WTC11 (cell line): Measurements from ENCODE around the gene CBFA2T3. TPM values are rescaled to one million over a fixed set of nuclear protein-coding genes. Genes with fewer than 3 reads are reported as not detected.

Source experiments
- ATAC-seq: fragments of 200-7000 bp; cut with Tn5 transposase; 2 replicates; pipeline ENCODE4 v1.10.0; 2021; ENCODE audit warnings: mild to moderate bottlenecking, moderate library complexity
- CTCF ChIA-PET: fragments of 300-600 bp; sonication (Branson Sonifier 250); formaldehyde crosslinking; loops from one replicate; lab custom pipeline; 2021; ENCODE audit warnings: antibody characterized with exemption; lab: Charles Lee
- POLR2A ChIA-PET: fragments of 350-600 bp; sonication (Branson Sonifier 250); formaldehyde crosslinking; loops from one replicate; lab custom pipeline; 2021; ENCODE audit warnings: antibody characterized with exemption; lab: Charles Lee
- DNase-seq: peaks from one replicate; pipeline ENCODE4 v3.0.0; 2021; ENCODE audit warnings: low spot score
- H3K27ac Mint-ChIP-seq: 2 replicates; pipeline ENCODE4 v1.8.0; 2021; ENCODE audit warnings: mixed read lengths
- H3K27me3 Mint-ChIP-seq: 2 replicates; pipeline ENCODE4 v1.8.0; 2021; ENCODE audit warnings: low read depth, mild to moderate bottlenecking, moderate library complexity, mixed read lengths
- H3K36me3 Mint-ChIP-seq: 2 replicates; pipeline ENCODE4 v1.8.0; 2021; ENCODE audit warnings: mixed read lengths
- H3K4me1 Mint-ChIP-seq: 2 replicates; pipeline ENCODE4 v1.8.0; 2022; ENCODE audit warnings: mixed read lengths
- H3K4me3 Mint-ChIP-seq: 2 replicates; pipeline ENCODE4 v1.8.0; 2021; ENCODE audit warnings: mild to moderate bottlenecking, moderate library complexity, mixed read lengths
- H3K9me3 Mint-ChIP-seq: 2 replicates; pipeline ENCODE4 v1.8.0; 2021; ENCODE audit warnings: mixed read lengths
- CREB1 ChIP-seq: sonication (generic); formaldehyde crosslinking; IDR thresholded peaks from 2 replicates; pipeline ENCODE4 v1.8.0; 2023; ENCODE audit warnings: mild to moderate bottlenecking, missing genetic modification reagents
- CREM ChIP-seq: sonication (generic); formaldehyde crosslinking; IDR thresholded peaks from 2 replicates; pipeline ENCODE4 v1.8.1; 2022; ENCODE audit warnings: mild to moderate bottlenecking, missing genetic modification reagents, moderate library complexity
- ELF4 ChIP-seq: sonication (generic); formaldehyde crosslinking; IDR thresholded peaks from 2 replicates; pipeline ENCODE4 v1.8.1; 2022; ENCODE audit warnings: low read depth, mild to moderate bottlenecking, moderate library complexity, missing genetic modification reagents
- ESRRA ChIP-seq: sonication (generic); formaldehyde crosslinking; IDR thresholded peaks from 2 replicates; pipeline ENCODE4 v1.8.1; 2022; ENCODE audit warnings: mild to moderate bottlenecking, missing genetic modification reagents, borderline replicate concordance
- ETV6 ChIP-seq: sonication (generic); formaldehyde crosslinking; IDR thresholded peaks from 2 replicates; pipeline ENCODE4 v1.8.1; 2022; ENCODE audit warnings: mild to moderate bottlenecking, missing genetic modification reagents
- FOXK1 ChIP-seq: sonication (generic); formaldehyde crosslinking; IDR thresholded peaks from 2 replicates; pipeline ENCODE4 v1.8.0; 2022; ENCODE audit warnings: mild to moderate bottlenecking, moderate library complexity, missing genetic modification reagents
- GTF2I ChIP-seq: fragments of 250-450 bp; sonication (Bioruptor Pico); conservative IDR thresholded peaks from 2 replicates; pipeline ENCODE4 v1.4.0; 2021; ENCODE audit warnings: mild to moderate bottlenecking
- HMGA2 ChIP-seq: fragments of 250-450 bp; sonication (Bioruptor Pico); IDR thresholded peaks from 2 replicates; pipeline ENCODE4 v1.4.0; 2021; ENCODE audit warnings: mild to moderate bottlenecking, moderate library complexity
- MYBL2 ChIP-seq: sonication (generic); formaldehyde crosslinking; IDR thresholded peaks from 2 replicates; pipeline ENCODE4 v1.8.1; 2023; ENCODE audit warnings: mild to moderate bottlenecking, moderate library complexity, missing genetic modification reagents
- NFATC4 ChIP-seq: fragments of 250-450 bp; sonication (Bioruptor Pico); IDR thresholded peaks from 2 replicates; pipeline ENCODE4 v1.9.0; 2021; ENCODE audit warnings: mild to moderate bottlenecking
- NR2C2 ChIP-seq: sonication (generic); formaldehyde crosslinking; IDR thresholded peaks from 2 replicates; pipeline ENCODE4 v1.8.0; 2022; ENCODE audit warnings: mild to moderate bottlenecking, missing genetic modification reagents
- OVOL2 ChIP-seq: fragments of 250-450 bp; sonication (Bioruptor Pico); IDR thresholded peaks from 2 replicates; pipeline ENCODE4 v1.9.0; 2021; ENCODE audit warnings: mild to moderate bottlenecking, borderline replicate concordance
- SMAD3 ChIP-seq: sonication (generic); formaldehyde crosslinking; IDR thresholded peaks from 2 replicates; pipeline ENCODE4 v1.8.0; 2022; ENCODE audit warnings: missing genetic modification reagents, mild to moderate bottlenecking, borderline replicate concordance
- SMAD4 ChIP-seq: sonication (generic); formaldehyde crosslinking; IDR thresholded peaks from 2 replicates; pipeline ENCODE4 v1.8.0; 2022; ENCODE audit warnings: mild to moderate bottlenecking, missing genetic modification reagents
- SP1 ChIP-seq: sonication (generic); formaldehyde crosslinking; conservative IDR thresholded peaks from 2 replicates; pipeline ENCODE4 v1.8.1; 2022; ENCODE audit warnings: missing genetic modification reagents
- TEAD1 ChIP-seq: sonication (generic); formaldehyde crosslinking; IDR thresholded peaks from 2 replicates; pipeline ENCODE4 v1.8.0; 2022; ENCODE audit warnings: mild to moderate bottlenecking, missing genetic modification reagents
- ZBTB21 ChIP-seq: sonication (generic); formaldehyde crosslinking; IDR thresholded peaks from 2 replicates; pipeline ENCODE4 v1.8.1; 2023; ENCODE audit warnings: mild to moderate bottlenecking, missing genetic modification reagents, borderline replicate concordance
- ZNF317 ChIP-seq: sonication (generic); formaldehyde crosslinking; IDR thresholded peaks from 2 replicates; pipeline ENCODE4 v1.8.1; 2023; ENCODE audit warnings: low read depth, mild to moderate bottlenecking, moderate library complexity, missing genetic modification reagents, borderline replicate concordance
- ZNF512 ChIP-seq: sonication (generic); formaldehyde crosslinking; IDR thresholded peaks from 2 replicates; pipeline ENCODE4 v1.8.1; 2022; ENCODE audit warnings: missing genetic modification reagents, borderline replicate concordance
- total RNA-seq: library from RNA; stranded (reverse); gene quantifications from 3 replicates; pipeline ENCODE4 v1.2.3, GENCODE V29; 2021
- TF ChIP-seq, protein P1 (sequence below): sonication (generic); formaldehyde crosslinking; IDR thresholded peaks from 2 replicates; pipeline ENCODE4 v1.8.1; 2023; ENCODE audit warnings: mild to moderate bottlenecking, moderate library complexity, missing genetic modification reagents
- TF ChIP-seq, protein P2 (sequence below): sonication (generic); formaldehyde crosslinking; IDR thresholded peaks from 2 replicates; pipeline ENCODE4 v1.8.1; 2022; ENCODE audit warnings: mild to moderate bottlenecking, moderate library complexity, missing genetic modification reagents
- TF ChIP-seq, protein P3 (sequence below): fragments of 200-600 bp; IDR thresholded peaks from 2 replicates; pipeline ENCODE4 v1.8.0; 2022; ENCODE audit warnings: antibody characterized with exemption
- TF ChIP-seq, protein P4 (sequence below): sonication (generic); formaldehyde crosslinking; IDR thresholded peaks from 2 replicates; pipeline ENCODE4 v1.8.0; 2022; ENCODE audit warnings: mild to moderate bottlenecking, missing genetic modification reagents

Gene CBFA2T3
- total RNA-seq, 1 experiment from 2014 or later, result 2.6 TPM

DNA sequence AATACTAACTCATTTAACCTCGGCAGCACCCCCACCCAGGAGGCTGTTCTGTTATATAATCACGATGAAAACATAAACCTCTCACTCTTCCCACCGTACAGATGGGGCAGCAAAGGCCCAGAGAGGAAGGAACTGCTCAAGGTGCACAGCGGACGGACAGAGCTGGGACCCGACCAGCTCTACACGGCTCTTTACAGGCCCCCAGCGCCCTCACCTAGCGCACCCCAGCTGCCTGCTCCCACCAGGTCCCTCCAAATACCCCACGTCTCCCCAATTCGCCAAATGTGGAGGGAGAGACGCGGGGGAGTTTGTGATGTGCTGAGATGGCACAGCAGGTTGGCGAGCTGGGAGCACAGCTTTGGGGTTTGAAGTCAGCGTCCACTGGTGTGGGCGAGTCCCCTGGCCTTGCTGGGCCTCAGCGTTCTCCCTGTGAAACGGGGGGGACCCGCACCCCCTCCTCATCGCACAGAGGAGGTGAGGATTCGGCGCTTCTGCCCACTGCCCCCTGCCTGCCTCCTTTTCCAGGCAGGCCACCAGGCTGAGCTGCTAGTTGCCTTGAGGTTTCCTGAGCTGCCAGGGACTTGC lies 54.1 kb downstream of the CBFA2T3 start:
- POLR2A ChIA-PET, result interaction anchor here (0.6 to 1.1 kb wide), 2 partner anchors 111 to 336 kb away, joined by 3 to 8 read pairs; partner anchors contain the start of gene APRT
- CTCF ChIA-PET, result interaction anchor here (0.7 to 3.1 kb wide), 10 partner anchors 17 to 244 kb away, joined by 3 to 14 read pairs (median 4); no protein-coding TSS in a partner anchor

GRCh38 chr16:88922114-88922825 lies 54.7 kb downstream of the CBFA2T3 start:
- Mint-ChIP-seq H3K4me1 (peaks cover 24% of the 10 kb centered on the region), H3K27me3 (no peaks in the 10 kb centered on the region), H3K9me3 (no peaks in the 10 kb centered on the region), H3K4me3 (no peak overlapping the region), H3K27ac (no peak overlapping the region), H3K36me3 (no peaks in the 10 kb centered on the region)
- POLR2A ChIA-PET, result interaction anchor here (0.6 kb wide), 1 partner anchor 336 kb away, joined by 8 read pairs; no protein-coding TSS in a partner anchor
- CTCF ChIA-PET, result interaction anchor here (0.9 to 3.1 kb wide), 4 partner anchors 18 to 245 kb away, joined by 3 to 14 read pairs (median 4); no protein-coding TSS in a partner anchor
- TF ChIP-seq TEAD1 (no peak), ETV6 (CRISPR knock-in tag) (no peak)
- DNase-seq, result peak; percentile 58
- ATAC-seq, result peak; percentile 65

More for the DNA sequence above, 54.1 kb downstream of the CBFA2T3 start:
- DNase-seq (no peak), ATAC-seq (no peak)
- peaks cover 20% of the 10 kb centered on the region for H3K4me1 Mint-ChIP-seq
- H3K27ac Mint-ChIP-seq, result no peak overlapping the region
- H3K9me3 Mint-ChIP-seq, result no peaks in the 10 kb centered on the region
- no peaks in the 10 kb centered on the region for H3K36me3 Mint-ChIP-seq
- no peak for TF ChIP-seq SMAD4 (CRISPR knock-in tag)
- TF ChIP-seq, protein P1, sequence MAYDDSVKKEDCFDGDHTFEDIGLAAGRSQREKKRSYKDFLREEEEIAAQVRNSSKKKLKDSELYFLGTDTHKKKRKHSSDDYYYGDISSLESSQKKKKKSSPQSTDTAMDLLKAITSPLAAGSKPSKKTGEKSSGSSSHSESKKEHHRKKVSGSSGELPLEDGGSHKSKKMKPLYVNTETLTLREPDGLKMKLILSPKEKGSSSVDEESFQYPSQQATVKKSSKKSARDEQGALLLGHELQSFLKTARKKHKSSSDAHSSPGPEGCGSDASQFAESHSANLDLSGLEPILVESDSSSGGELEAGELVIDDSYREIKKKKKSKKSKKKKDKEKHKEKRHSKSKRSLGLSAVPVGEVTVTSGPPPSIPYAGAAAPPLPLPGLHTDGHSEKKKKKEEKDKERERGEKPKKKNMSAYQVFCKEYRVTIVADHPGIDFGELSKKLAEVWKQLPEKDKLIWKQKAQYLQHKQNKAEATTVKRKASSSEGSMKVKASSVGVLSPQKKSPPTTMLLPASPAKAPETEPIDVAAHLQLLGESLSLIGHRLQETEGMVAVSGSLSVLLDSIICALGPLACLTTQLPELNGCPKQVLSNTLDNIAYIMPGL (CRISPR knock-in tag), result no peak
- TF ChIP-seq CREM (CRISPR knock-in tag), result no peak
- TF ChIP-seq HMGA2 (CRISPR knock-in tag), result no peak
- TF ChIP-seq, protein P2, sequence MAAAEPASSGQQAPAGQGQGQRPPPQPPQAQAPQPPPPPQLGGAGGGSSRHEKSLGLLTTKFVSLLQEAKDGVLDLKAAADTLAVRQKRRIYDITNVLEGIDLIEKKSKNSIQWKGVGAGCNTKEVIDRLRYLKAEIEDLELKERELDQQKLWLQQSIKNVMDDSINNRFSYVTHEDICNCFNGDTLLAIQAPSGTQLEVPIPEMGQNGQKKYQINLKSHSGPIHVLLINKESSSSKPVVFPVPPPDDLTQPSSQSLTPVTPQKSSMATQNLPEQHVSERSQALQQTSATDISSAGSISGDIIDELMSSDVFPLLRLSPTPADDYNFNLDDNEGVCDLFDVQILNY (CRISPR knock-in tag), result no peak
- TF ChIP-seq FOXK1 (CRISPR knock-in tag), result no peak
- TF ChIP-seq, protein P3, sequence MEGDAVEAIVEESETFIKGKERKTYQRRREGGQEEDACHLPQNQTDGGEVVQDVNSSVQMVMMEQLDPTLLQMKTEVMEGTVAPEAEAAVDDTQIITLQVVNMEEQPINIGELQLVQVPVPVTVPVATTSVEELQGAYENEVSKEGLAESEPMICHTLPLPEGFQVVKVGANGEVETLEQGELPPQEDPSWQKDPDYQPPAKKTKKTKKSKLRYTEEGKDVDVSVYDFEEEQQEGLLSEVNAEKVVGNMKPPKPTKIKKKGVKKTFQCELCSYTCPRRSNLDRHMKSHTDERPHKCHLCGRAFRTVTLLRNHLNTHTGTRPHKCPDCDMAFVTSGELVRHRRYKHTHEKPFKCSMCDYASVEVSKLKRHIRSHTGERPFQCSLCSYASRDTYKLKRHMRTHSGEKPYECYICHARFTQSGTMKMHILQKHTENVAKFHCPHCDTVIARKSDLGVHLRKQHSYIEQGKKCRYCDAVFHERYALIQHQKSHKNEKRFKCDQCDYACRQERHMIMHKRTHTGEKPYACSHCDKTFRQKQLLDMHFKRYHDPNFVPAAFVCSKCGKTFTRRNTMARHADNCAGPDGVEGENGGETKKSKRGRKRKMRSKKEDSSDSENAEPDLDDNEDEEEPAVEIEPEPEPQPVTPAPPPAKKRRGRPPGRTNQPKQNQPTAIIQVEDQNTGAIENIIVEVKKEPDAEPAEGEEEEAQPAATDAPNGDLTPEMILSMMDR, result no peak
- no peak overlapping the region for H3K4me3 Mint-ChIP-seq
- H3K27me3 Mint-ChIP-seq, result no peaks in the 10 kb centered on the region

- ChIA-PET POLR2A (no interaction called here), CTCF (no interaction called here)
- Mint-ChIP-seq H3K36me3 (no peaks in the 10 kb centered on the region), H3K9me3 (no peaks in the 10 kb centered on the region), H3K27me3 (no peaks in the 10 kb centered on the region), H3K4me3 (no peak overlapping the region), H3K4me1 (peaks cover 26% of the 10 kb centered on the region), H3K27ac (no peak overlapping the region)
- DNase-seq (no peak), ATAC-seq (no peak)
- TF ChIP-seq ZNF512 (CRISPR knock-in tag) (no peak), ZNF317 (no peak), SP1 (CRISPR knock-in tag) (no peak), SMAD3 (CRISPR knock-in tag) (no peak), ELF4 (CRISPR knock-in tag) (no peak), NFATC4 (CRISPR knock-in tag) (no peak), CREB1 (no peak), CREM (CRISPR knock-in tag) (no peak), OVOL2 (CRISPR knock-in tag) (no peak), GTF2I (CRISPR knock-in tag) (no peak), MYBL2 (CRISPR knock-in tag) (no peak), ZBTB21 (CRISPR knock-in tag) (no peak), ESRRA (CRISPR knock-in tag) (no peak), NR2C2 (no peak), TEAD1 (no peak)
- TF ChIP-seq, protein P4, sequence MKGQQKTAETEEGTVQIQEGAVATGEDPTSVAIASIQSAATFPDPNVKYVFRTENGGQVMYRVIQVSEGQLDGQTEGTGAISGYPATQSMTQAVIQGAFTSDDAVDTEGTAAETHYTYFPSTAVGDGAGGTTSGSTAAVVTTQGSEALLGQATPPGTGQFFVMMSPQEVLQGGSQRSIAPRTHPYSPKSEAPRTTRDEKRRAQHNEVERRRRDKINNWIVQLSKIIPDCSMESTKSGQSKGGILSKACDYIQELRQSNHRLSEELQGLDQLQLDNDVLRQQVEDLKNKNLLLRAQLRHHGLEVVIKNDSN, result no peak
Observed at GRCh38 chr16:88921591-88921990, 55.4 kb downstream of the CBFA2T3 start.
